Measurements from ENCODE around the gene SNX18.

Gene SNX18

DNA sequence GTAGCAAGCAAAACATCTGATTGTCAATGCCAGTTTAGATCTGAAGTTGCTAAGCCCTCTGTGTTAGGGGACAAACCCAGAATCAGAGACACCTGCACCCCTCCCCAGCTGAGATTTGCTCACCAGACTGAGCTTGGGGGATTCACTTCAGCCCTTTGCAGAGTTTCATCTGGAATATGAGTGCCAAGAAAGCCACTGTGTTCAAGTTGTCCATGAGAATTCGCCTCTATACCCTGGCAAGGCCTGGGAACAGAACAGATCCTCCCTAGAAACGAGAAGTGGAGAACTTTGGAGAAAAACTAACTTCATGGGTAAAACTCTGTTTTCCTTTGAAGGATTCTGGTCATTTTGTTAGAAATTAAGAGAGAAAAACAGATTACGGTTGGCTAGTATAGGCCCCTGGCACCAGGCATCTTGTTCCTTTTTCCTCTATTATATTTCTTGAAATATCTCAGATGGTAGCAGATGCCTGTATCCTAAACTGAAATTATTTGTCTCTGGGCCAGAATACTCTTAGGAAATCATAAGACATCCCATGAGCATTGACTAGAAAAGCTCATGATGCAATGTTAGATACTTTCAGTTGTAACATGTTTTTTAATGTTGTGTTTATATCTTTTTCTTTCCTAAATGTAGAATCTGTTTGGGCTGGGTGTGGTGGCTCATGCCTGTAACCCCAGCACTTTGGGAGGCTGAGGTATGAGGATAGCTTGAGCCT, 64.4 kb downstream of the SNX18 start:
- no peak for DNase-seq

- DNase-seq, result no peak
These were observed 68.8 kb downstream of the SNX18 start for GRCh38 chr5:54586336-54586735.

- no peak for DNase-seq
These were observed 72.2 kb downstream of the SNX18 start for GRCh38 chr5:54589786-54590185.

GRCh38 chr5:54590824-54591223, 73.3 kb downstream of the SNX18 start:
- DNase-seq, result no peak

GRCh38 chr5:54593779-54594178, 76.2 kb downstream of the SNX18 start:
- no peak for DNase-seq

GRCh38 chr5:54594181-54594580, 76.6 kb downstream of the SNX18 start:
- DNase-seq, result no peak

GRCh38 chr5:54595721-54596120, 78.2 kb downstream of the SNX18 start:
- no peak for DNase-seq
